Measurements from ENCODE around the gene LPP. TPM values are rescaled to one million over a fixed set of nuclear protein-coding genes. Genes with fewer than 3 reads are reported as not detected.
A peak's percentile ranks its signal among the peaks of the same experiment; 100 is the strongest.

The LPP gene
- total RNA-seq, 4 donors from 2014 or later: 183 to 293 (median 242) TPM

- no peak overlapping the region for H3K4me3 ChIP-seq
- WGBS, 2 donors: 28 to 34% methylated on average over 7 of the region's 7 CpGs
- DNase-seq (ENCODE audit: low spot score in 2 of 2): peak; percentile 40 to 63
- peaks cover 0 to 93% (median 35%) of the 10 kb centered on the region in 4 donors for H3K4me1 ChIP-seq
- H3K27ac ChIP-seq: peak overlapping the region; percentile 69 to 92 (median 86)
- H3K9me3 ChIP-seq: no peaks in the 10 kb centered on the region
- no peaks in the 10 kb centered on the region for H3K27me3 ChIP-seq
- TF ChIP-seq CTCF (IDR thresholded peaks at IDR 0.05) (no peak), EP300 (IDR thresholded peaks at IDR 0.05) (peak; percentile 17 to 76)
- no peaks in the 10 kb centered on the region for H3K36me3 ChIP-seq
Observed at GRCh38 chr3:188264226-188265207, 110.6 kb downstream of the LPP start.

- no peak for TF ChIP-seq CTCF (IDR thresholded peaks at IDR 0.05)
- TF ChIP-seq POLR2A (IDR thresholded peaks at IDR 0.05): peak; percentile 23 to 50
- peak; percentile 96 to 98 for TF ChIP-seq EP300 (IDR thresholded peaks at IDR 0.05)
- H3K9me3 ChIP-seq: no peaks in the 10 kb centered on the region
- peak overlapping the region in 1 of 4 donors; percentile 36 for H3K4me3 ChIP-seq
- H3K36me3 ChIP-seq: no peaks in the 10 kb centered on the region
- no peaks in the 10 kb centered on the region for H3K27me3 ChIP-seq
- WGBS, 2 donors: 40 to 44% methylated on average over 10 of the region's 10 CpGs
- peak overlapping the region; percentile 69 to 92 (median 86) for H3K27ac ChIP-seq
- DNase-seq (ENCODE audit: low spot score in 2 of 2): peak; percentile 42 to 57
- peaks cover 0 to 96% (median 54%) of the 10 kb centered on the region in 4 donors for H3K4me1 ChIP-seq
Observed at GRCh38 chr3:188266562-188267274, 112.8 kb downstream of the LPP start.

GRCh38 chr3:188267790-188268335 lies 113.9 kb downstream of the LPP start:
- Histone ChIP-seq H3K27ac (peak overlapping the region; percentile 69 to 92 (median 86)), H3K27me3 (no peaks in the 10 kb centered on the region), H3K4me3 (no peak overlapping the region), H3K4me1 (peaks cover 0 to 96% (median 56%) of the 10 kb centered on the region in 4 donors), H3K36me3 (no peaks in the 10 kb centered on the region), H3K9me3 (no peaks in the 10 kb centered on the region)
- DNase-seq (ENCODE audit: low spot score in 2 of 2): no peak
- no peak for TF ChIP-seq POLR2A (IDR thresholded peaks at IDR 0.05)
- no peak for TF ChIP-seq EP300 (IDR thresholded peaks at IDR 0.05)
- no peak for TF ChIP-seq CTCF (IDR thresholded peaks at IDR 0.05)
- 94% methylated on average over 7 of the region's 7 CpGs for WGBS, 2 donors

GRCh38 chr3:188268336-188268735 lies 114.4 kb downstream of the LPP start:
- Histone ChIP-seq H3K9me3 (no peaks in the 10 kb centered on the region), H3K4me1 (peaks cover 0 to 92% (median 55%) of the 10 kb centered on the region in 4 donors), H3K4me3 (no peak overlapping the region), H3K27me3 (no peaks in the 10 kb centered on the region), H3K27ac (peak overlapping the region in 3 of 4 donors; percentile 35 to 92 (median 90)), H3K36me3 (no peaks in the 10 kb centered on the region)
- no peak for DNase-seq (ENCODE audit: low spot score in 2 of 2)
- TF ChIP-seq CTCF (IDR thresholded peaks at IDR 0.05) (no peak), POLR2A (IDR thresholded peaks at IDR 0.05) (no peak), EP300 (IDR thresholded peaks at IDR 0.05) (no peak)
- 91 to 92% methylated on average over 5 of the region's 5 CpGs for WGBS, 2 donors

Measured in tibial nerve (tissue), 4 donors.